Sigmoid colon (tissue), 7 donors: ENCODE measurements around the gene IRF2BPL. TPM values are rescaled to one million over a fixed set of nuclear protein-coding genes. Genes with fewer than 3 reads are reported as not detected.
A peak's percentile ranks its signal among the peaks of the same experiment; 100 is the strongest.

Source experiments
- DNase-seq: peaks from one replicate; pipeline ENCODE4 v3.0.0-alpha.2; 2019
- H3K27ac ChIP-seq, 4 donors: fragments of 200-600 bp; sonication (generic); one replicate each; pipeline ENCODE4 v1.5.1; 2016 to 2019; ENCODE audit warnings: mild to moderate bottlenecking in 1 of 4
- H3K27me3 ChIP-seq, 3 donors: fragments of 200-600 bp; sonication (generic); one replicate each; pipeline ENCODE4 v1.5.1; 2019; ENCODE audit warnings: mild to moderate bottlenecking in 1 of 3
- H3K36me3 ChIP-seq, 4 donors: fragments of 200-600 bp; sonication (generic); one replicate each; pipeline ENCODE4 v1.5.1; 2016 to 2019
- H3K4me1 ChIP-seq, 4 donors: fragments of 200-600 bp; sonication (generic); one replicate each; pipeline ENCODE4 v1.5.1; 2017 to 2019
- H3K4me3 ChIP-seq, 4 donors: fragments of 200-600 bp; sonication (generic); one replicate each; pipeline ENCODE4 v1.5.1; 2017 to 2019; ENCODE audit warnings: mild to moderate bottlenecking in 2 of 4, moderate library complexity in 1 of 4
- H3K9me3 ChIP-seq, 4 donors: fragments of 200-600 bp in 3 of 4; sonication (generic) in 3 of 4; one replicate each; pipeline versions ENCODE4 v1.5.1 to v1.6.1; 2013 to 2019
- EP300 ChIP-seq, 4 donors: sonication (generic); formaldehyde crosslinking; IDR thresholded peaks; one replicate each; pipeline ENCODE4 v1.6.1; 2017; ENCODE audit warnings: antibody characterized with exemption in 4 of 4
- POLR2A ChIP-seq, 2 donors: fragments of 450-650 bp; IDR thresholded peaks; one replicate each; pipeline ENCODE4 v1.6.1; 2016; ENCODE audit warnings: antibody characterized with exemption in 2 of 2, mild to moderate bottlenecking in 2 of 2, moderate library complexity in 2 of 2
- POLR2AphosphoS5 ChIP-seq, 4 donors: sonication (generic); formaldehyde crosslinking; IDR thresholded peaks; one replicate each; pipeline ENCODE4 v1.6.1; 2017; ENCODE audit warnings: antibody characterized with exemption in 4 of 4
- WGBS, 2 donors: extraction: QIAGEN DNeasy Blood & Tissue Kit; methylation state at CpG; one replicate each; pipeline ENCODE4 v1.1.7; 2013; 5-methylcytosine and 5-hydroxymethylcytosine counted together
- intact Hi-C: fragments of 100-400 bp; cut with DNase I; formaldehyde crosslinking; loops from one replicate; pipeline ENCODE4 v1.15.1; 2023
- polyA plus RNA-seq, 3 donors: library from polyadenylated mRNA; stranded (reverse); fragments of 200-250 nt; gene quantifications; one replicate each; pipeline ENCODE4 v1.2.3, GENCODE V29; 2013
- total RNA-seq, 4 donors: library from RNA; depleted of rRNA; stranded (reverse); fragments of >200 nt; gene quantifications; one replicate each; pipeline ENCODE4 v1.1.0, GENCODE V29; 2016
- TF ChIP-seq, protein P1 (sequence below), 4 experiments: fragments of 450-650 bp in 3 of 4; fragments of 200-600 bp in 1 of 4; IDR thresholded peaks; one replicate each; pipeline ENCODE4 v1.5.1; 2016 to 2019; ENCODE audit warnings: antibody characterized with exemption in 4 of 4, mild to moderate bottlenecking in 3 of 4, moderate library complexity in 2 of 4
- donor health status: healthy with polysubstance abuse.
- donor health status: Bipolar disorder and iron deficiency.
- donor health status: healthy.

IRF2BPL gene
- total and polyA plus RNA-seq, 7 donors: 3.0 to 63.1 (median 34.7) TPM

DNA sequence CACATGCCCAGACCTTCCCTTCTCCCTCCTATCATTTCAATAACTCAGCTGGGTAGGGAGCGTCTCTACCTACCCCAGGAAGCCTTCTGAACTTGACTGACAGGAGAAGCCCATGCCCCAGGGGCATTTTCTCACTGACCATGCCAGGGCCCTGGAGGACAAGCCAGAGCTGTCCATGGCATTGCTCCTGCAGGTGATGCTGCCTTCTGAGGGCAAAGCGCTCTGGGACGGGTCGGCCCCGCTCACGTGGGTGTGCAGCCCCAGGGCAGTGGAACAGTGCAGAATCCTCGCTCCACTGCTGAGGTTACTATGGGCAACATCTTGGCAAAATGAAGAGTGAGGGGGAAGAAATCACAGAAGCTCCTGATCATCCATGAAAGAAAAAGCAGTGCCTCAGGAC is 41.0 kb upstream of the IRF2BPL start:
- H3K9me3 ChIP-seq: no peaks in the 10 kb centered on the region
- TF ChIP-seq POLR2A (IDR thresholded peaks at IDR 0.05): no peak
- TF ChIP-seq POLR2AphosphoS5 (IDR thresholded peaks at IDR 0.05): no peak
- no peak for TF ChIP-seq EP300 (IDR thresholded peaks at IDR 0.05)
- intact Hi-C loops: no loop called here
- no peak overlapping the region for H3K4me3 ChIP-seq
- DNase-seq: no peak
- peaks cover 0 to 29% (median 19%) of the 10 kb centered on the region in 4 donors for H3K4me1 ChIP-seq
- 85 to 94% methylated on average over 7 of the region's 7 CpGs for WGBS, 2 donors
- H3K27me3 ChIP-seq: no peaks in the 10 kb centered on the region
- peak overlapping the region in 3 of 4 donors; percentile 51 to 76 (median 70) for H3K27ac ChIP-seq
- H3K36me3 ChIP-seq: no peaks in the 10 kb centered on the region

DNA sequence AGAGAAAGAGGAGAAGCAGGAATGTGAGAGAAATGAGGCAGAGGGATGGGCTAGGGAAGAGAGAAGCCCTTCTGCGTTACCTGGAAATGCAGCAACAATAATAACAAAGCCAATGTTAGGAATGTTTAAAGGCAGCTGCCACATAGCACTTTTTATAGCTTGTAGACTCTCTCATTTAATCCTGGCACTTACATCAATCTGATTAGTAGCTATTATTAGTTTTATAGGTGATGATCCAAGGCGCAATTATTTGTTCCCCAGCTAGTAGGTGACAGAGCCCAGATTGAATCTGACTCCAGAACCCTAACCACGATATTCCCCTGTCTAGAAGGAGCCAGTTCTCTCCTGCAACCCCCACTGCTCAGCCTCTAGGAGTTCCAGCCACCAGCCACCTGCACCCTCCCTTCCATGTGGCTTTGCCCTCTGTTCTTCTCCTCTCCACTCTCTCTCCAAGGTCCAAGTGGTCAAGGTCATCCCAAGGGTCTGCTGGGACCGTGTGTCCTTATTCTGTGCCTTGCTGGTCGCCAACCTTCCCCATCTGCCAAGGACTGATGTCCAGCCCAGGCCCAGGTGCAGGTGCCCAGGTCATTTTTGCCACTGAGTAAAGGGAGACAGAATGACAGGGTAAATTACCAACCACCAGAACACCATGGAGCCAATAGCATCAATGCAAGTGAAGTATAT is 40.2 kb upstream of the IRF2BPL start:
- Histone ChIP-seq H3K4me3 (no peak overlapping the region), H3K27ac (peak overlapping the region in 3 of 4 donors; percentile 4 to 54 (median 17)), H3K9me3 (no peaks in the 10 kb centered on the region), H3K27me3 (no peaks in the 10 kb centered on the region), H3K36me3 (no peaks in the 10 kb centered on the region), H3K4me1 (peaks cover 0 to 29% (median 19%) of the 10 kb centered on the region in 4 donors)
- DNase-seq: no peak
- WGBS, 2 donors: 54 to 72% methylated on average over 5 of the region's 5 CpGs
- TF ChIP-seq POLR2A (IDR thresholded peaks at IDR 0.05) (no peak), POLR2AphosphoS5 (IDR thresholded peaks at IDR 0.05) (no peak), EP300 (IDR thresholded peaks at IDR 0.05) (no peak)
- TF ChIP-seq, protein P1, sequence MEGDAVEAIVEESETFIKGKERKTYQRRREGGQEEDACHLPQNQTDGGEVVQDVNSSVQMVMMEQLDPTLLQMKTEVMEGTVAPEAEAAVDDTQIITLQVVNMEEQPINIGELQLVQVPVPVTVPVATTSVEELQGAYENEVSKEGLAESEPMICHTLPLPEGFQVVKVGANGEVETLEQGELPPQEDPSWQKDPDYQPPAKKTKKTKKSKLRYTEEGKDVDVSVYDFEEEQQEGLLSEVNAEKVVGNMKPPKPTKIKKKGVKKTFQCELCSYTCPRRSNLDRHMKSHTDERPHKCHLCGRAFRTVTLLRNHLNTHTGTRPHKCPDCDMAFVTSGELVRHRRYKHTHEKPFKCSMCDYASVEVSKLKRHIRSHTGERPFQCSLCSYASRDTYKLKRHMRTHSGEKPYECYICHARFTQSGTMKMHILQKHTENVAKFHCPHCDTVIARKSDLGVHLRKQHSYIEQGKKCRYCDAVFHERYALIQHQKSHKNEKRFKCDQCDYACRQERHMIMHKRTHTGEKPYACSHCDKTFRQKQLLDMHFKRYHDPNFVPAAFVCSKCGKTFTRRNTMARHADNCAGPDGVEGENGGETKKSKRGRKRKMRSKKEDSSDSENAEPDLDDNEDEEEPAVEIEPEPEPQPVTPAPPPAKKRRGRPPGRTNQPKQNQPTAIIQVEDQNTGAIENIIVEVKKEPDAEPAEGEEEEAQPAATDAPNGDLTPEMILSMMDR (IDR thresholded peaks at IDR 0.05): peak in 1 of 4 experiments; percentile 10
- intact Hi-C loops: loop anchor here (1.0 kb wide), 1 partner anchor 154 kb away; no protein-coding TSS in a partner anchor

DNA sequence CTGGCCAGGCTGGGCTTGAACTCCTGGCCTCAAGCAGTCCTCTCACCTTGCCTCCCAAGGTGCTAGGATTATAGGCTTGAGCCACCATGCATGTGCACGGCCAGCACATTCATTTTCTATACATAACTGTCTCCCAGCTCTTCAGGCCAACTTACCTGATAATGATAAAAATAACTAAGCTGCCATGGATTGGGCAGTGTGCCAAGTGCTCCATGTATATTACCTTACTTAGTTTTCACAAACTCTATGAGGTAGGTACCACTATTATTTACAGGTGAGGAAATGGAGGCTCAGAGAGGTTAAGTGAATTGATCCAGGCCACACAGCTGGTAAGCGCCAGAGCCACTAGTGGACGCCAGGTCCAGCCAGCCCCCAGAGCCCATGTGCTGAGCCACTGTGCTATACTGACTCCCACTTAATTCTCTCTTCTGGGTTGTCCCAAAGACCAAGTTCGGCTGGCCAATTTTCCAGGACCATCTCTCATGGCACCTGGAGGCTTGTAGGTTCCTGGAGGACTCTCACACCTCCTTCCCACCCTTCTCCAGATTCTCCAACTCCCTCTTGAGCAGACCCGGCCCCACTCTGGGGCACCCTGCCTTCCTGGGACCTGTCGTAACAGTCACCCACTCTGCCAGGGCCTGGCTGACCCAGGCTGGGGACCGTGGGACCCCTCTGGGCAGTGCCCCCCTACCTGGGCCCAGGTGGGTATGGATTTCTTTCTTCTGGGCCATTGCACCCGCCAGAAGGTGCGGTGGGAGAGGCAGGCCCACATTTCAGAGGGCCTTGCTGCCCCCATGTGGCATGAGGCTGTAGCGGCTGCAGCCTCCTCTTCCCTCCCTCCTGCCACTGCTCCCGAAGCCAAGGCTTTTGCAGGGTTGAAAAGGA is 39.4 kb upstream of the IRF2BPL start:
- Histone ChIP-seq H3K27me3 (no peaks in the 10 kb centered on the region), H3K4me1 (peaks cover 0 to 29% (median 19%) of the 10 kb centered on the region in 4 donors), H3K27ac (peak overlapping the region in 3 of 4 donors; percentile 17 to 54 (median 20)), H3K4me3 (no peak overlapping the region), H3K9me3 (no peaks in the 10 kb centered on the region), H3K36me3 (no peaks in the 10 kb centered on the region)
- intact Hi-C loops: loop anchor here (1.0 kb wide), 1 partner anchor 154 kb away; no protein-coding TSS in a partner anchor
- 47 to 50% methylated on average over 11 of the region's 11 CpGs for WGBS, 2 donors
- peak; percentile 89 for DNase-seq
- no peak for TF ChIP-seq EP300 (IDR thresholded peaks at IDR 0.05)
- peak in 2 of 4 donors; percentile 8 to 26 for TF ChIP-seq POLR2AphosphoS5 (IDR thresholded peaks at IDR 0.05)
- TF ChIP-seq, protein P1 (IDR thresholded peaks at IDR 0.05): peak; percentile 82 to 90 (median 88)

DNA sequence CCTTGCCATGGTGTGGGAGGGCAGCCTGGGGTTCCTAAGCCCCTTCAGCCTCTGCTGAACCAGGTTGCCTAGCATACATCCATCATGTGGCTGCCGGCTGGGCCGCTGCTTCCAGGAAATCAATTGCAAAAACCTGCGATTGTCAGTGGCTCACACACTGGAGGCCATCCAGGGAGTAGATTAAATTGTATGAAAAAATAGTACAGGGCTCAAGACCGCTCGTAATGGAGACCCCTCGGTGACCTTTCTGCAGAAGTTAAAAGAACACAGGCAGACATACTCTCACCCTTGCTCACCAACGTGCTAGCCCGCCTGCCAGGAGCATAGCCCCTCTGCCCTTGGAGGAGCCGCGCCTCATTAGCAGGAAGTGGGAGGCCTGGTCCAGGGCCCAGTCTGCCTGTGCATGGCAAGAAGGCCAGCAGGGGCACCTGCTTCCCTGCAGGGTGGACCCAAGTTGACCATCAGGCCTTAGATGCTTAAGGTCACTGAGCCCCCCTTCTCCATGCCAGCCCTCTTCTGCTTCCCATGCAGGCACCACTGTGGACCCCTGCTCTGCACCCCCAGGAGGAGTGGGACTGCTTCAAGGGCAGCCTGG is 38.2 kb upstream of the IRF2BPL start:
- 73 to 74% methylated on average over 10 of the region's 10 CpGs for WGBS, 2 donors
- TF ChIP-seq EP300 (IDR thresholded peaks at IDR 0.05): no peak
- no peak for TF ChIP-seq POLR2AphosphoS5 (IDR thresholded peaks at IDR 0.05)

DNA sequence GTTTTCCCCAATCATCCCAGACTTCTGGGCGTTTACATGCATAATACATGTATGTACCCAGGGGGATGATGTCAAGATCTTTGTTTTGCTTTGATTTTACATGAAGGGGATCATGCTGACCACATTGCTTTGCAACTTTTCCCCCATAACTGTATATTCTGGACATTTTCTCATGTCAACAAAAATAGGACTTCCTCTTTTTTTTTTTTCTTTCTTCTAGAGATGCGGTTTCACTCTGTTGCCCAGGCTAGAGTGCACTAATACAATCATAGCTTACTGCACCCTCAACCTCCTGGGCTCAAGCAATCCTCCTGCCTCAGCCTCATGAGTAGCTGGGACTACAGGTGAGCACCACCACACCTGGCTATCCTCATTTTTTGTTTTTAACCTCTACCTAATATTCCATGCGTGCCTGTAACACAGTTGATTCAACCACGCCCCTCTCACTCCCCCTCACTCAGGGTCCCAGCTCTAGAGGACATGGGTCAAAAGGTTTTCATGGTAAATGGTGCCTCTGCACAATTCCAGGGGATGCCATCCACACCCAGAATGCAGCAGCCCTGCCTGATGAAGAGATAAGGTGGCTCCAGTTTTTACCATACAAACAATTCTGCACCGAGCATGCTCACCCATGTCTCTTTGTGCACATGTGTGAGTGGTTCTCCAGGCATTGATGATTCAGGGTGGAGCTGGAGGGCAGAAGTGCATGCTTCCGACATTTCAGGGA is 37.5 kb upstream of the IRF2BPL start:
- intact Hi-C loops: no loop called here
- Histone ChIP-seq H3K27ac (no peak overlapping the region), H3K9me3 (no peaks in the 10 kb centered on the region), H3K4me3 (no peak overlapping the region), H3K36me3 (no peaks in the 10 kb centered on the region), H3K4me1 (peaks cover 0 to 29% (median 19%) of the 10 kb centered on the region in 4 donors), H3K27me3 (no peaks in the 10 kb centered on the region)
- WGBS, 2 donors: 72 to 77% methylated on average over 6 of the region's 6 CpGs
- TF ChIP-seq EP300 (IDR thresholded peaks at IDR 0.05): no peak
- TF ChIP-seq POLR2A (IDR thresholded peaks at IDR 0.05): no peak
- TF ChIP-seq POLR2AphosphoS5 (IDR thresholded peaks at IDR 0.05): no peak
- TF ChIP-seq, protein P1 (IDR thresholded peaks at IDR 0.05): no peak
- DNase-seq: no peak

More for the DNA sequence above, 38.2 kb upstream of the IRF2BPL start:
- no peaks in the 10 kb centered on the region for H3K36me3 ChIP-seq
- no peaks in the 10 kb centered on the region for H3K27me3 ChIP-seq
- intact Hi-C loops: no loop called here
- no peak overlapping the region for H3K4me3 ChIP-seq
- H3K27ac ChIP-seq: no peak overlapping the region
- H3K9me3 ChIP-seq: no peaks in the 10 kb centered on the region
- DNase-seq: no peak
- H3K4me1 ChIP-seq: peaks cover 0 to 29% (median 19%) of the 10 kb centered on the region in 4 donors
